NCI-H446 treated with DMSO at 0.1 percent for 48 hours (cell line): Measurements from ENCODE around the gene ANAPC4.
A peak's percentile ranks its signal among the peaks of the same experiment; 100 is the strongest.
"Not testable (repeated sequence)": the region's sequence is repeated elsewhere in the genome, so short reads cannot be mapped to it uniquely, and the experiment has no call there.

Experiments
- DNase-seq: peaks from one replicate; lab custom pipeline; 2025; lab: John Stamatoyannopoulos, UW

The ANAPC4 gene

GRCh38 chr4:25376754-25377571 is at the start of gene ANAPC4:
TSS of gene ANAPC4 (plus strand) at chr4:25377263. CDS start at chr4:25377428, 165 bp downstream.
- DNase-seq, result peak; percentile 75

- DNase-seq, result not testable (repeated sequence)
Measured at GRCh38 chr4:25328463-25328862, 48.6 kb upstream of the ANAPC4 start.

- DNase-seq, result no peak
Measured at GRCh38 chr4:25330335-25330734, 46.7 kb upstream of the ANAPC4 start.

- no peak for DNase-seq
Measured at GRCh38 chr4:25330905-25331808, 45.9 kb upstream of the ANAPC4 start.

- DNase-seq, result no peak
Measured at GRCh38 chr4:25343671-25344070, 33.4 kb upstream of the ANAPC4 start.

- DNase-seq, result no peak
Measured at GRCh38 chr4:25345744-25346143, 31.3 kb upstream of the ANAPC4 start.

GRCh38 chr4:25346913-25347312 is 30.1 kb upstream of the ANAPC4 start:
- no peak for DNase-seq

- DNase-seq, result no peak
Measured at GRCh38 chr4:25347473-25347872, 29.6 kb upstream of the ANAPC4 start.

GRCh38 chr4:25347971-25348370 is 29.1 kb upstream of the ANAPC4 start:
- DNase-seq, result no peak

- DNase-seq, result no peak
Measured at GRCh38 chr4:25350561-25350960, 26.5 kb upstream of the ANAPC4 start.

- DNase-seq, result no peak
Measured at GRCh38 chr4:25351777-25352416, 25.2 kb upstream of the ANAPC4 start.

- DNase-seq, result no peak
Measured at GRCh38 chr4:25356068-25356467, 21.0 kb upstream of the ANAPC4 start.

- no peak for DNase-seq
Measured at GRCh38 chr4:25358515-25359275, 18.4 kb upstream of the ANAPC4 start.

- DNase-seq, result no peak
Measured at GRCh38 chr4:25361253-25361652, 15.8 kb upstream of the ANAPC4 start.

- DNase-seq, result no peak
Measured at GRCh38 chr4:25367004-25367621, 9.9 kb upstream of the ANAPC4 start.

GRCh38 chr4:25367877-25368276 is 9.2 kb upstream of the ANAPC4 start:
- no peak for DNase-seq

- no peak for DNase-seq
Measured at GRCh38 chr4:25368315-25368714, 8.7 kb upstream of the ANAPC4 start.

- DNase-seq, result no peak
Measured at GRCh38 chr4:25370242-25370641, 6.8 kb upstream of the ANAPC4 start.

- DNase-seq, result not testable (repeated sequence)
Measured at GRCh38 chr4:25372549-25372948, 4.5 kb upstream of the ANAPC4 start.

GRCh38 chr4:25377572-25378436 is 741 bp downstream of the ANAPC4 start:
- no peak for DNase-seq
